B cell (primary cell): ENCODE results near the gene SLC7A5. TPM values are rescaled to one million over a fixed set of nuclear protein-coding genes. Genes with fewer than 3 reads are reported as not detected.

Experiments used
- ATAC-seq: fragments of 200-7000 bp; cut with Tn5 transposase; one replicate; pipeline ENCODE4 v1.10.0; 2021; ENCODE audit warnings: low read depth, mild to moderate bottlenecking, moderate number of reproducible peaks, moderate library complexity
- CTCF ChIA-PET: fragments of 350-600 bp; sonication (Branson Sonifier 250); formaldehyde crosslinking; loops from one replicate; lab custom pipeline; 2021; ENCODE audit warnings: antibody characterized with exemption, inconsistent platforms; lab: Charles Lee
- POLR2A ChIA-PET: fragments of 350-600 bp; sonication (Branson Sonifier 250); formaldehyde crosslinking; loops from one replicate; lab custom pipeline; 2021; ENCODE audit warnings: antibody characterized with exemption; lab: Charles Lee
- DNase-seq: peaks from one replicate; pipeline ENCODE4 v3.0.0; 2013
- H2AFZ ChIP-seq: 2 replicates; pipeline ENCODE4 v1.6.1; 2012; ENCODE audit warnings: mild to moderate bottlenecking, low read depth, low read length; ENCODE audit not compliant: insufficient read depth, poor library complexity, severe bottlenecking
- H3K27ac ChIP-seq, 2 donors: 1 replicate in 1 of 2; 2 replicates in 1 of 2; pipeline ENCODE4 v1.5.1; 2012 to 2013; ENCODE audit warnings: low read length in 2 of 2, mild to moderate bottlenecking in 2 of 2, moderate library complexity in 1 of 2
- H3K27me3 ChIP-seq, 4 experiments: fragments of 200-600 bp in 1 of 4; sonication (generic) in 1 of 4; replicated peaks in 1 of 4; 1 replicate in 2 of 4; 2 replicates in 2 of 4; pipeline versions ENCODE4 v1.6.1 to v1.7.0; 2013 to 2016; ENCODE audit warnings: low read length in 3 of 4, mild to moderate bottlenecking in 2 of 4, mixed read lengths in 1 of 4, moderate library complexity in 1 of 4; ENCODE audit not compliant: insufficient read depth in 4 of 4, control insufficient read depth in 3 of 4; ENCODE audit errors: control extremely low read depth in 1 of 4
- H3K36me3 ChIP-seq, 2 experiments: replicated peaks in 1 of 2; 1 replicate in 1 of 2; 2 replicates in 1 of 2; pipeline versions ENCODE4 v1.6.1 to v1.7.1; 2013; ENCODE audit warnings: low read length in 1 of 2; ENCODE audit not compliant: insufficient read depth in 2 of 2, control insufficient read depth in 1 of 2; ENCODE audit errors: control extremely low read depth in 1 of 2, extremely low read depth in 1 of 2
- H3K4me1 ChIP-seq, 2 donors: fragments of 200-600 bp in 1 of 2; sonication (generic) in 1 of 2; 1 replicate in 1 of 2; 2 replicates in 1 of 2; pipeline versions ENCODE4 v1.5.1 to v1.6.1; 2013 to 2017; ENCODE audit warnings: low read length in 2 of 2; ENCODE audit not compliant: control insufficient read depth in 2 of 2, insufficient read depth in 2 of 2
- H3K4me2 ChIP-seq: replicated peaks from 2 replicates; pipeline ENCODE3; 2012; ENCODE audit warnings: mild to moderate bottlenecking, low read depth, low read length; ENCODE audit not compliant: poor library complexity, severe bottlenecking
- H3K4me3 ChIP-seq, 5 experiments: fragments of 200-600 bp in 1 of 5; sonication (generic) in 1 of 5; 1 replicate in 3 of 5; 2 replicates in 2 of 5; pipeline versions ENCODE4 v1.5.1 to v1.7.0; 2011 to 2016; ENCODE audit warnings: low read length in 4 of 5, mild to moderate bottlenecking in 4 of 5, low read depth in 2 of 5, control low read depth in 1 of 5, moderate library complexity in 1 of 5; ENCODE audit not compliant: insufficient read depth in 1 of 5; ENCODE audit errors: control extremely low read depth in 1 of 5, extremely low read depth in 1 of 5
- H3K79me2 ChIP-seq: fragments of 200-600 bp; sonication (generic); one replicate; pipeline ENCODE4 v1.6.0; 2016; ENCODE audit warnings: low read length; ENCODE audit not compliant: control insufficient read depth, insufficient read depth
- H3K9ac ChIP-seq: fragments of 200-600 bp; sonication (generic); 2 replicates; pipeline ENCODE4 v1.6.1; 2017; ENCODE audit warnings: mild to moderate bottlenecking, low read length, moderate library complexity
- H3K9me3 ChIP-seq, 3 donors: one replicate each; pipeline versions ENCODE4 v1.6.1 to v1.7.1; 2013; ENCODE audit warnings: low read length in 2 of 3; ENCODE audit not compliant: control insufficient read depth in 2 of 3, insufficient read depth in 1 of 3; ENCODE audit errors: control extremely low read depth in 1 of 3
- H4K20me1 ChIP-seq: 2 replicates; pipeline ENCODE4 v1.6.0; 2012; ENCODE audit warnings: mild to moderate bottlenecking, low read length; ENCODE audit not compliant: insufficient read depth, control insufficient read depth, poor library complexity, severe bottlenecking
- H3K27ac Mint-ChIP-seq: one replicate; pipeline ENCODE4 v1.8.0; 2021; ENCODE audit warnings: mixed read lengths
- H3K27me3 Mint-ChIP-seq: one replicate; pipeline ENCODE4 v1.8.0; 2021; ENCODE audit warnings: mixed read lengths
- H3K4me1 Mint-ChIP-seq: one replicate; pipeline ENCODE4 v1.8.0; 2021; ENCODE audit warnings: mixed read lengths
- H3K4me3 Mint-ChIP-seq: one replicate; pipeline ENCODE4 v1.8.0; 2021; ENCODE audit warnings: mixed read lengths
- H3K9me3 Mint-ChIP-seq: one replicate; pipeline ENCODE4 v1.8.0; 2022; ENCODE audit warnings: mixed read lengths; ENCODE audit not compliant: insufficient read depth
- CTCF ChIP-seq: fragments of 200-600 bp; IDR thresholded peaks from one replicate; pipeline ENCODE4 v1.8.0; 2022; ENCODE audit warnings: antibody characterized with exemption, mild to moderate bottlenecking
- EZH2 ChIP-seq: IDR thresholded peaks from 2 replicates; pipeline ENCODE4 v1.6.1; 2012; ENCODE audit warnings: borderline replicate concordance, low read depth, mild to moderate bottlenecking, moderate library complexity, low read length; ENCODE audit not compliant: insufficient read depth, poor library complexity, severe bottlenecking
- WGBS: methylation state at CpG from one replicate; pipeline ENCODE4 v1.1.5; 2013; ENCODE audit warnings: missing lambda C conversion rate; ENCODE audit not compliant: insufficient coverage; 5-methylcytosine and 5-hydroxymethylcytosine counted together
- intact Hi-C: fragments of 100-400 bp; cut with micrococcal nuclease; formaldehyde crosslinking; loops from one replicate; pipeline ENCODE4 v1.10.0; 2022
- polyA plus RNA-seq: library from polyadenylated mRNA; depleted of rRNA; stranded (reverse); fragments of >200 nt; gene quantifications from 2 replicates; pipeline ENCODE4 v1.2.3, GENCODE V29; 2012
- total RNA-seq, 2 donors: library from RNA; stranded (reverse); fragments of 120-200 nt in 1 of 2; gene quantifications; 1 replicate in 1 of 2; 2 replicates in 1 of 2; pipeline versions ENCODE4 v1.2.3 to v1.2.4, GENCODE V29; 2013 to 2022

The SLC7A5 gene
- total and polyA plus RNA-seq, 2 donors (not counting 1 experiment from before 2014, with no cell fraction given) = 2.5 to 20.9 TPM

GRCh38 chr16:87806641-87807546, 62.4 kb downstream of the SLC7A5 start:
- Histone ChIP-seq H4K20me1 (peaks cover 7% of the 10 kb centered on the region), H3K36me3 (no peaks in the 10 kb centered on the region), H3K79me2 (no peaks in the 10 kb centered on the region), H3K27me3 (peaks cover 0 to under 1% (median 0%) of the 10 kb centered on the region in 4 experiments), H3K4me2 (peak overlapping the region; percentile 65), H3K27ac (peak overlapping the region; percentile 62 to 78), H2AFZ (peak overlapping the region; percentile 53), H3K4me3 (peak overlapping the region in 1 of 5 experiments; percentile 22), H3K4me1 (peaks cover 51 to 78% of the 10 kb centered on the region in 2 donors), H3K9ac (peak overlapping the region; percentile 19), H3K9me3 (peaks cover 0 to 13% (median 0%) of the 10 kb centered on the region in 3 donors)
- ChIA-PET CTCF (interaction anchor here (0.6 to 12.6 kb wide), 9 partner anchors 26 to 106 kb away, joined by 3 to 154 read pairs (median 5); partner anchors contain the start of gene SLC7A5), POLR2A (interaction anchor here (0.7 to 1.8 kb wide), 6 partner anchors 22 to 65 kb away, joined by 3 to 12 read pairs (median 4); partner anchors contain the start of gene SLC7A5)
- Mint-ChIP-seq H3K9me3 (no peaks in the 10 kb centered on the region), H3K27ac (peak overlapping the region; percentile 85), H3K27me3 (peaks cover 3% of the 10 kb centered on the region), H3K4me3 (peak overlapping the region; percentile 85), H3K4me1 (peaks cover 63% of the 10 kb centered on the region)
- intact Hi-C loops = no loop called here
- DNase-seq (peak; percentile 78), ATAC-seq (peak; percentile 29)
- TF ChIP-seq EZH2 (no peak), CTCF (no peak)
- 6% methylated on average over 20 of the region's 25 CpGs for WGBS
